GM21526 (cell line): ENCODE data around the gene SLCO4A1.

Experiments used
- ATAC-seq: cut with Tn5 transposase; IDR thresholded peaks from one replicate; pipeline ENCODE4 v1.9.1; 2021; ENCODE audit warnings: moderate library complexity; ENCODE audit not compliant: unreplicated experiment, low FRiP score

Gene SLCO4A1

GRCh38 chr20:62636446-62636845 is 5.9 kb upstream of the SLCO4A1 start:
- no peak for ATAC-seq

DNA sequence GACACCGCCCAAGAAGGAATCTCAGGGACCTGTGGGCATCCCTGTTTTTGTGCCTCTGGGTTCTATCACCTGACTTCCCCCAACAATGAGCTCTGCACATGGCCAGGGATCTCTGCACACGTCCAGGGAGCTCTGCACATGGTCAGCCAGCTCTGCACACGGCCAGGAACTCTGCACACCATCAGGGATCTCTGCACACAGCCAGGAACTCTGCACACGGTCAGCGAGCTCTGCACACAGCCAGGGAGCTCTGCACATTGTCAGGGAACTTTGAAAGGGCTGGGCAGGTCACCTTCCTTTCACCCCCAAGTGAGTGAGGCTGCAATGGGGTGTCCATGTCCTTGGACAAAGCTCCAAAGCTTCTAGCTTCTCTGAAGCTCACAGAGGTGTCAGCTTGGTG is 5.2 kb upstream of the SLCO4A1 start:
- no peak for ATAC-seq

DNA sequence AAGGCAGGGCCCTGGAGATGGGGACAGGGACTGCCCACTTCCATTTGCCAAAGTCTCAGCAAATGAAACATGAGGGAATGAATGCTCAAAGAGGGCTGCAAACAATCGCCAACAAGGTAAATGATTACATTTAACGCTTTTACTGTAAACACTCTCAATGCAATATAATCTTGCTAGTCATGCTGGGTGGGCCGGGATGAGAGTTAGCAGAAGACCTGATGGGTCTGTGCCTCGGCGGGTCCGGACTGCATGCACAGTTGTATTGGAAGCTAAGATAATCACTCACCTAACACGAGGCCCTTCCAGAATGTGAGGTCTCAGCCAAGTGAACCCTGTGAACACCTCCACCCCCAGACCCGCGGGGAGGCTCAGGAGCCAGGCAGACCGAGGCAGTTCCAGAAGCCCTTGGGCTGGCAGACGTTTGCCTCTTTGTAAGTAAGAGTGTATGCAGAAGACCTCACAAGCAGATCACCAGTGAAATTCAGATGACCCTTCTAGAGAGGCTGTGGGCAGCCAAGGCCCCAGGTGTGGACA is 4.7 kb upstream of the SLCO4A1 start:
- no peak for ATAC-seq

DNA sequence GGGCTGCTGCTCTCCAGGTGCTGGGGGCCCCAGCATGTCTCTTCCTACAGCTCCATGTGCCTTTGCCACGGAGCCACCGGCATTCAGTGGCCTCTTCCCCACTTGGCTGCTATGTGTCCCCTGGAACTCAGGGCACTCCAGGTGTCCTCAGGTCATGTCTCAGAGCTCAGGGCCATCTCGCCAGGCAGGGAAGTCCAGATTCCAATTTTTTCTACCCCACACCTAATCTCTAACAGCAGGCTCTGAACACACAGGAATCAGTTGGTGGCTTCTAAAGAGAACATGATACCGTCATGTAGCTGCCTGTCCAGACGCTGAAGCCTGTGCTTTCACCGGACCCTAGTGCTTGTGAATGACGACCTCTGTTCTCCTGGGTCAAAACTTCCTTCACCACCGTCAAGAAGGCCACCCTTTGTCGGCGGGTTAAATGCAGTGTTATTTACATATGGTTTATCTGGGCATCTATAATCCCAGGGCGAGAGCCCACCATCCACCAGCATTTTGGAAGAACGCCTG is 4.2 kb upstream of the SLCO4A1 start:
- no peak for ATAC-seq

- ATAC-seq, result no peak
Observed at GRCh38 chr20:62638679-62639406, 3.5 kb upstream of the SLCO4A1 start.

GRCh38 chr20:62639765-62640164 is 2.5 kb upstream of the SLCO4A1 start:
- ATAC-seq, result no peak

DNA sequence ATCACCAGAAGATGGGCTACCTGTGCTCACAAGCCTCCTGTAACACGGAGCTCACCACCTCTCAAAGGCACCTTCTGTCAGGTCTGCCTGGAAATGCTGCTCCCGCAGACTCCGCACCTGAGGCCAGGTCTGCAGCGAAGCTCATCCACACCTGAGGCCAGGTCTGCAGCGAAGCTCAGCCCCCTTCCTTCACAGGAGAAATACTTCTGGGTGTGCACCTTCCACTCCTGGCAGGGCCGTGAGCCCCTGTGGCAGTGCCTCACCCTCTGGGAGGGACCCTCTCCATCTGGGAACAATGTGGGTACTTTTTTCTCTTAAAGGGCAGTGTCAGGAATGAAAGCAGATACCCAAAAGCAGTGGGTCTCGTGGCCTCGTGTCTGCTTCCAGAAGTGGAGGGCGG is 1.4 kb upstream of the SLCO4A1 start:
- no peak for ATAC-seq

- no peak for ATAC-seq
Observed at GRCh38 chr20:62641321-62642050, 817 bp upstream of the SLCO4A1 start.

GRCh38 chr20:62642666-62643520 is 590 bp downstream of the SLCO4A1 start:
- no peak for ATAC-seq

- ATAC-seq, result no peak
Observed at GRCh38 chr20:62643521-62644043, 1.3 kb downstream of the SLCO4A1 start.

DNA sequence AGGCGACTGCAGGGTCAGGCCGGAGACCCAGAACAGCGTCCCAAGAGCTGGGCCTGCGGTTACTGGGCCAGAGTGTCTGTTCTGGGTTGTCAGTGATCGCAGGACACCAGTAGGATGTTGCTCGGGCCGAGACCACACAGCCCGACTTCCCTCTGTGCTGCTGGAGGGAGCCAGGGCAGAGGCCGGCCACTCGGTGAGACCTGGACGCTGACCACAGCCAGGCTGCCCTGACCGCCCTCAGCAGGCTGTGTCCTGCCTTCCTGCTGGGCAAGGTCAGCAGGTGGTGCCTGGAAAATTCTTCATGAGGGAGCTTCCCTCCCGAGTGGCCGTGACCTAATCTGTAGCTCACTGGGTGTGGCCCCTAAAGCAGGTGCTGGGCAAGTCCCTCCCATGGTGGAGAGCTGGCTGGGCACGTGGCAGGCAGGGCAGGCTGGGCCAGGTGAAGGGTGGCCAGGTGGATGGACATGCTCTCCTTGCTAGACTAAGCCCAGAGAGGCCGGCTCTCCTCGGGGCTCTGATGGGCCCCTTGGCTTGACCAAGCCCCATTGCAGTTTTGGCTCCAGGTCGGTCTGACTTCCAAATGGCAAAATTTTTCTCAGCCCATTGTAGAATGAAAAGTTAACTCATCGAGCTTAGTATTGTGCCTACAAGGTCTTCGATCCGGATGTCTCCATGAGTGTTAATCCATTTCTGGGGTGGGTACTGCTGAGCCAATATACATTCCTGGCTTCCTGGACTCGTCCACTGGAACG is 1.9 kb downstream of the SLCO4A1 start:
- no peak for ATAC-seq

DNA sequence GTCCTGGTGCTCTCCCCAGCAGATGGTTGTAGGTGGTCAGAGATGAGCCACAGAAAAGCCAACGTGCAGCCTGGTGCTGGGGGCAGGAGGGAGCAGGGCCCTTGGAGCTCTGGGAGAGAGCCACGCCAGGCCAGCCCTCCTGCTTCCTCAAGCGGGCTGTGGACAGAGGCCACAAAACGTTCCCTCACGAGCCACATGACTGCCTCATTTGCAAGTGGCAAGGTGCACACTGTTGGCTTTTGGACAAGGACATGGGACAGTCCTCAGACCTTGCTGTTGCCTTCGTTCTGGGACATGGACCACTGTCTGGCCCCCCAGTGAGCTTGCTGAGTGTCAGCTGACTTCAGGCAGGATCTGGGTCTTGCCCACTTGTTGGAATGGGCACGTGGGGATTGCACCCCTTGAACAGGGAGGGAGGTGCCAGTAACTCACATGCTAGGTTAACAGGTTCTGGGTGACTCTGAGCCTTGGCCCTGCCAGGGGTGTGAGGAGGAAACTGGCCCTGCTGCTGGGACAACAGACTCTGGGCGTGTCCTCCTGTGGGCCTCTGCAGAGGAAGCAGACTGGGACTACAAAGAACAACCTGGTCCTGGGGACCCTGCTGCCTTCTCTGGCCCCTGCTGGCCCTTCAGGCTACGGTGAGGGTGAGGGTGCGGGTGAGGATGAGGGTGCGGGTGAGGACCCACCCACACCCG is 2.6 kb downstream of the SLCO4A1 start:
- no peak for ATAC-seq

DNA sequence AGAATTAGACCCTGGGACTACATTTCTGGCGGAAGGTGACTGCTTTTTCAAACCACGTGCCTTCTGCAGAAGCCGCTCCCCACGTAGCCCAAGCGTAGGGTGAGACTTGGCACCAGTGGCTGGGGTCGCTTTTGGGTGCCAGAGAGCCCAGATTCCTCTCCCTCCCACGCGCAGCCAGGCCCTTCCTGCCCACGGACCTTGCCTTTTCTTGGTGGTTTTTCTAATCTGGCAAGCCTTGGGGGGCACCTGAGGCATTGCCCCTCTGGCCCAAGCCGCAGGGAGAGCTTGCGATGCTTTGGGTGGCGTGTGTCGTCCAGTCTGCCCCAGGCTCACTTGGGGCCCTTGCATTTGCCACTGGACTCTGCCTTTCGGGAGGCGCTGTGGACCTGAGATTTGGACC is 3.3 kb downstream of the SLCO4A1 start:
- ATAC-seq, result no peak

DNA sequence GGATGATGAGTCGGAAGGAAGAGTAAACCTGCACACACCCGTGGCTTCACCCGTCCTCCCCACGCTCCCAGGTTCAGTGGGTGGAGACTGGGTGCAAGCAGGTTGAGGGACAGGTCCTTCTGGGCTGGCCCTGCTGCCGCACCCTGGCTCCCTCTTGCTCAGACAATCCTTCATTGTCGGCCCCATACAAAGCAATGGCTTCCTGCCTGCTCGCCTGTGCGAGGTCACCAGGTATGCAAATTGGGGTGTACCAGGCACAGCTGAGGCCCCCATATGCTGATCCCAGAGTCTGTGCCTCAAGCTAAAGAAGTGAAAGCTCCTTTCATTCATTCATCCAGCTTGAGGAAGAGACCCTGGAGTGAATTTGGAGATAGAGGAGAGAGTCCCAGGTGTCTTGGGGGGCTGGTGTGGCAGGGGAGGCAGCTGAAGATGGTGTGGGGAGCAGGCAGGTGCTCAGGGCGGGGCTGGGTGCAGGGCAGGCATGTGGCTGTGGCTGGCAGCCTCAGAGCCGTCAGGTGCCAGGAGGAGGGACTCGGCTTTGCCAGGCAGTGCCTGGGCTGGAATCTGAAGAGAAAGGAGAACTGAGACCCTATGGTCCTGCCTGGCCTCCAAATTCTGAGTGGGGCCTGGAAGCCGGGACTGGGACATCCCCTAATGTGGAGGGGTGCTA is 4.7 kb downstream of the SLCO4A1 start:
- ATAC-seq, result no peak

DNA sequence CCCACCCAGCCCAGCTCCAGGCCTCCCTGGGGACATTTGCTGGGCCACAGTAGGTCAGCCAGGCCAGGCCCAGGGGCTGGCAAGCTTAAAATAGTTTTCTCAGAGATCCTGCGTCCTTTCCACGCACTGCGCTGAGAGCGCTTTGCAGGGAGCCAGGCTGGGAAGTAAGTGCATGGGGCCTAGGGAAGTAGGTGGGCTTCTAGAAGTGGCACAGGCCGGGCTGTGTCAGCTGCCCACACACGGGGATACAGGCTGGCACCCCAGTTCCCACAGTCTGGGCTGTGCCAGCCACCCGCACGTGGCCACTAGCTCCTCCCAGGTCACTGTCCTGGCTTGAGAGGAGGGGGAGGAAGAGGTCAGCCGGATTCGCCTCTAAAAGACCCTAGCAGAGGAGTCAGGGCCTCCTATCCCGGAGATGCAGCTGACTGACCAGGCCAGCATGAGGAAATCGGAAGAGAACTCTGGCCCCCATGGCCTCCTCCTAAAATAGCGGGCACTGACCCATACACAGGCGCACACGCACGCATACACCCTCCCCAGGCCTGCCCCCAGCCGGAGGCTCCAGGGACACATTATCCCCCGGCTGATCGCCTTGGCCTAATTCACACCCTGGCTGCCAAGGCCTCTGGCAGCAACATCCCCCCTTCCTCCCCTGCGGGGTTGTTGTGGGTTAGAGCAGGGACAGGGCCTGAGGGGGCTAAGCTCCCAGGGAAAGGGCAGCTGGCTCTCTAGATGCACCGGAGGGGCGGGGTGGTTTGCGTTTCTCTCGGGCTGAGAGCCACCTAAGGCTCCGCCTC is 5.4 kb downstream of the SLCO4A1 start:
- ATAC-seq, result no peak

DNA sequence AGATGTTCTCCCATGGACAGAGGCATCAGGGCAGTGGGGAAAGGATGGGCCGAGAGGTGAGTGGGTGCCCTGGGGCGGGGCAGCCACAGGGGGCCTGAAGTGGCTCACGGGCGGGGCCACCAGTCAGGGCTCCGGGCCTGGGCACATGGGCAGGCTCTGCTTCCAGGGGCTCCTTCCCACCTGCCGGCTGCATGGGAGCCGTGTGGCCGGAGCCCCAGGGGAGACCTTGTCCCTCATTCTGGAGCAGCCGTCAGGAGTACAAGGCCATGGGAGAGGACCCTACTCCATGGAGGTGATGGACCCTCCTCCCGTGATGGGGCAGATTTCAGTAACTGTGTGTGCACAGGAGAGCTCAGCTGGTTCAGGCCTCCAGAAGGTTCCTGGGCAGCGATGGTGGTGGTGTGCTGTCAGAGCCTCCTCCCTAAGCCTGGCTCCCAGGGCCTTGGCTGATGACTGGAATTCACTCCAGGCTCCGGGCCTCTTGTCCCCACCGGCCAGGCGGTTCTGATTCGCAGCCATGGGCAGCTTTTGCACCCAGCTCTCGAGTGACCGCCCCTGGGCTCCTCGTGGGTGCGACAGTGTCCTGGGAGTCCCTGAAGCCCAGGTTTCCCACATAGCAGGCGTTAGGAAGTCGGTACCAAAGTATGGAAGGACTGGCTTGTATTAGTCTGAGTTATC is 6.2 kb downstream of the SLCO4A1 start:
- ATAC-seq, result no peak

GRCh38 chr20:62649140-62649539 is 6.8 kb downstream of the SLCO4A1 start:
- no peak for ATAC-seq
